SK-N-SH (cell line): ENCODE measurements around the gene FGF23. TPM values are rescaled to one million over a fixed set of nuclear protein-coding genes. Genes with fewer than 3 reads are reported as not detected.

ENCODE experiments used
- CTCF ChIA-PET: fragments of 300-600, 350-600 bp; formaldehyde crosslinking; extraction: SDS; loops from one replicate; lab custom pipeline; 2021; lab: Yijun Ruan, JAX
- POLR2A ChIA-PET: fragments of 350-600 bp; sonication (Branson Sonifier 250); formaldehyde crosslinking; extraction: SDS; loops from one replicate; lab custom pipeline; 2020; ENCODE audit warnings: antibody characterized with exemption, inconsistent platforms; lab: Yijun Ruan, JAX
- DNase-seq: peaks from one replicate; pipeline ENCODE4 v3.0.0; 2012
- H2AFZ ChIP-seq: fragments of 200-600 bp; sonication (generic); 2 replicates; pipeline ENCODE4 v1.8.1; 2016; ENCODE audit warnings: antibody characterized with exemption, mild to moderate bottlenecking, low read depth
- H3F3A ChIP-seq: fragments of 200-600 bp; sonication (generic); replicated peaks from 2 replicates; pipeline ENCODE3; 2016; ENCODE audit warnings: antibody characterized with exemption, mild to moderate bottlenecking; ENCODE audit not compliant: insufficient read depth
- H3K27ac ChIP-seq, 2 experiments: fragments of 200-500 bp in 1 of 2; fragments of 200-600 bp in 1 of 2; sonication (Bioruptor generic) in 1 of 2; sonication (generic), shearing (Covaris generic) in 1 of 2; 2 replicates each; pipeline versions ENCODE4 v1.5.1 to v1.6.1; 2014 to 2016; ENCODE audit warnings: low read depth in 2 of 2, inconsistent platforms in 1 of 2, low read length in 1 of 2, mild to moderate bottlenecking in 1 of 2, mixed read lengths in 1 of 2
- H3K27me3 ChIP-seq: fragments of 200-600 bp; sonication (generic), shearing (Covaris generic); 2 replicates; pipeline ENCODE4 v1.6.1; 2016; ENCODE audit warnings: mixed run types; ENCODE audit not compliant: insufficient read depth
- H3K36me3 ChIP-seq, 2 experiments: fragments of 200-500 bp in 1 of 2; fragments of 200-600 bp in 1 of 2; sonication (Bioruptor generic) in 1 of 2; sonication (generic) in 1 of 2; replicated peaks in 1 of 2; 2 replicates each; pipeline versions ENCODE3 to v1.5.1; 2014 to 2016; ENCODE audit warnings: low read length in 1 of 2, mild to moderate bottlenecking in 1 of 2; ENCODE audit not compliant: insufficient read depth in 2 of 2, control insufficient read depth in 1 of 2
- H3K4me1 ChIP-seq, 2 experiments: fragments of 200-500 bp in 1 of 2; fragments of 200-600 bp in 1 of 2; sonication (Bioruptor generic) in 1 of 2; sonication (generic), shearing (Covaris generic) in 1 of 2; 2 replicates each; pipeline versions ENCODE4 v1.5.1 to v1.6.1; 2014 to 2016; ENCODE audit warnings: low read depth in 1 of 2, low read length in 1 of 2, mixed run types in 1 of 2; ENCODE audit not compliant: insufficient read depth in 2 of 2, control insufficient read depth in 1 of 2
- H3K4me2 ChIP-seq: fragments of 200-600 bp; sonication (generic), shearing (Covaris generic); 2 replicates; pipeline ENCODE4 v1.6.1; 2017; ENCODE audit warnings: mixed run types
- H3K4me3 ChIP-seq, 2 experiments: fragments of 200-500 bp in 1 of 2; fragments of 200-600 bp in 1 of 2; sonication (Bioruptor generic) in 1 of 2; sonication (generic), shearing (Covaris generic) in 1 of 2; 2 replicates each; pipeline versions ENCODE4 v1.5.1 to v1.8.1; 2014 to 2016; ENCODE audit warnings: low read depth in 2 of 2, inconsistent platforms in 1 of 2, low read length in 1 of 2, mild to moderate bottlenecking in 1 of 2, mixed read lengths in 1 of 2, moderate library complexity in 1 of 2
- H3K79me2 ChIP-seq: fragments of 200-600 bp; sonication (generic); 2 replicates; pipeline ENCODE4 v1.8.1; 2017; ENCODE audit warnings: mild to moderate bottlenecking; ENCODE audit not compliant: insufficient read depth
- H3K9ac ChIP-seq: fragments of 200-600 bp; sonication (generic); 2 replicates; pipeline ENCODE4 v1.6.1; 2017; ENCODE audit warnings: mixed run types
- H3K9me2 ChIP-seq: fragments of 200-600 bp; sonication (generic); 2 replicates; pipeline ENCODE4 v1.6.1; 2017; ENCODE audit warnings: mixed run types
- H3K9me3 ChIP-seq: fragments of 200-600 bp; sonication (generic); 2 replicates; pipeline ENCODE4 v1.6.1; 2017; ENCODE audit warnings: mixed run types, mild to moderate bottlenecking, moderate library complexity
- H4K20me1 ChIP-seq: fragments of 200-600 bp; sonication (generic); 2 replicates; pipeline ENCODE4 v1.6.1; 2017; ENCODE audit warnings: mild to moderate bottlenecking, mixed run types; ENCODE audit not compliant: insufficient read depth
- CTCF ChIP-seq: fragments of 200-600 bp; sonication (generic); IDR thresholded peaks from 2 replicates; pipeline ENCODE4 v1.6.1; 2017; ENCODE audit warnings: antibody characterized with exemption, mild to moderate bottlenecking, moderate library complexity
- FOXJ3 ChIP-seq: sonication (generic); formaldehyde crosslinking; IDR thresholded peaks from 2 replicates; pipeline ENCODE4 v1.5.1; 2020; ENCODE audit warnings: mild to moderate bottlenecking, missing genetic modification reagents
- GABPA ChIP-seq: IDR thresholded peaks from 2 replicates; pipeline ENCODE4 v1.4.0; 2012; ENCODE audit warnings: low read depth, mild to moderate bottlenecking
- GATA2 ChIP-seq: sonication (generic); formaldehyde crosslinking; IDR thresholded peaks from 2 replicates; pipeline ENCODE4 v1.5.0; 2020; ENCODE audit warnings: mild to moderate bottlenecking, missing genetic modification reagents
- JUND ChIP-seq: IDR thresholded peaks from 2 replicates; pipeline ENCODE4 v1.4.0; 2012
- MEF2A ChIP-seq: IDR thresholded peaks from 2 replicates; pipeline ENCODE4 v1.4.0; 2012; ENCODE audit warnings: low read depth, borderline replicate concordance
- MXI1 ChIP-seq: IDR thresholded peaks from 2 replicates; pipeline ENCODE4 v1.6.1; 2012; ENCODE audit warnings: mild to moderate bottlenecking, low read depth, low read length, improper control_type of control experiment
- NRF1 ChIP-seq: IDR thresholded peaks from 2 replicates; pipeline ENCODE4 v1.6.1; 2012; ENCODE audit warnings: low read depth, mild to moderate bottlenecking, low read length
- POLR2AphosphoS5 ChIP-seq: IDR thresholded peaks from 2 replicates; pipeline ENCODE4 v1.6.1; 2012; ENCODE audit warnings: low read depth, low read length
- RCOR1 ChIP-seq: fragments of 150-350 bp; IDR thresholded peaks from 2 replicates; pipeline ENCODE4 v1.6.1; 2017; ENCODE audit warnings: antibody characterized with exemption, low read length
- REST ChIP-seq: IDR thresholded peaks from 2 replicates; pipeline ENCODE4 v1.6.1; 2012; ENCODE audit warnings: mild to moderate bottlenecking, low read depth, low read length, moderate library complexity
- RXRA ChIP-seq: IDR thresholded peaks from 2 replicates; pipeline ENCODE4 v1.4.0; 2012; ENCODE audit warnings: low read depth, mild to moderate bottlenecking, borderline replicate concordance
- TAF1 ChIP-seq: IDR thresholded peaks from 2 replicates; pipeline ENCODE4 v1.6.1; 2012; ENCODE audit warnings: low read depth, mild to moderate bottlenecking, low read length, moderate library complexity, borderline replicate concordance
- TCF12 ChIP-seq: IDR thresholded peaks from 2 replicates; pipeline ENCODE4 v1.4.0; 2012
- TEAD4 ChIP-seq: IDR thresholded peaks from 2 replicates; pipeline ENCODE4 v1.4.0; 2012; ENCODE audit warnings: mild to moderate bottlenecking, borderline replicate concordance; ENCODE audit not compliant: insufficient read depth
- USF2 ChIP-seq: fragments of 150-350 bp; IDR thresholded peaks from 2 replicates; pipeline ENCODE4 v1.6.1; 2017; ENCODE audit warnings: antibody characterized with exemption, low read length, low read depth, borderline replicate concordance
- YY1 ChIP-seq: IDR thresholded peaks from 2 replicates; pipeline ENCODE4 v1.4.0; 2012; ENCODE audit warnings: low read depth, mild to moderate bottlenecking
- ZBTB33 ChIP-seq: IDR thresholded peaks from 2 replicates; pipeline ENCODE4 v1.4.0; 2012; ENCODE audit warnings: low read depth, borderline replicate concordance
- WGBS: methylation state at CpG from one replicate; pipeline ENCODE4 v1.1.6; 2017; ENCODE audit warnings: low lambda C conversion rate; 5-methylcytosine and 5-hydroxymethylcytosine counted together
- polyA plus RNA-seq, 3 experiments: library from polyadenylated mRNA; depleted of rRNA; stranded (reverse); fragments of >200 nt; gene quantifications; 2 replicates each; pipeline ENCODE4 v1.2.3, GENCODE V29; 2012
- TF ChIP-seq, protein P1 (sequence below): IDR thresholded peaks from 2 replicates; pipeline ENCODE4 v1.4.0; 2012; ENCODE audit warnings: low read depth
- TF ChIP-seq, protein P2 (sequence below): fragments of 150-350 bp; IDR thresholded peaks from 2 replicates; pipeline ENCODE4 v1.6.1; 2016; ENCODE audit warnings: mild to moderate bottlenecking, low read depth, low read length

FGF23 gene
- polyA plus RNA-seq, 1 of the 3 experiments (the other 2 are of a cell fraction) = not detected

GRCh38 chr12:4388032-4388431 is 8.5 kb upstream of the FGF23 start:
- Histone ChIP-seq H3K9ac (no peak overlapping the region), H3K9me3 (no peaks in the 10 kb centered on the region), H3F3A (no peaks in the 10 kb centered on the region), H3K36me3 (no peaks in the 10 kb centered on the region), H3K4me3 (no peak overlapping the region), H2AFZ (no peak overlapping the region), H3K27ac (no peak overlapping the region), H3K27me3 (no peaks in the 10 kb centered on the region; the same call in 1 of the 2 replicates), H3K4me2 (no peak overlapping the region), H4K20me1 (no peaks in the 10 kb centered on the region), H3K79me2 (no peaks in the 10 kb centered on the region), H3K4me1 (peaks cover 0 to 24% of the 10 kb centered on the region in 2 experiments; a peak in 2 of 4 replicates), H3K9me2 (no peaks in the 10 kb centered on the region)
- TF ChIP-seq GATA2 (no peak), RCOR1 (no peak), CTCF (no peak), TEAD4 (no peak), ZBTB33 (no peak), MXI1 (no peak), JUND (no peak), USF2 (no peak), RXRA (no peak), TCF12 (no peak), MEF2A (no peak), TAF1 (no peak), YY1 (no peak), REST (no peak), NRF1 (no peak), FOXJ3 (CRISPR knock-in tag) (no peak), GABPA (no peak), POLR2AphosphoS5 (no peak)
- TF ChIP-seq, protein P1, sequence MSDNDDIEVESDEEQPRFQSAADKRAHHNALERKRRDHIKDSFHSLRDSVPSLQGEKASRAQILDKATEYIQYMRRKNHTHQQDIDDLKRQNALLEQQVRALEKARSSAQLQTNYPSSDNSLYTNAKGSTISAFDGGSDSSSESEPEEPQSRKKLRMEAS = no peak
- TF ChIP-seq, protein P2, sequence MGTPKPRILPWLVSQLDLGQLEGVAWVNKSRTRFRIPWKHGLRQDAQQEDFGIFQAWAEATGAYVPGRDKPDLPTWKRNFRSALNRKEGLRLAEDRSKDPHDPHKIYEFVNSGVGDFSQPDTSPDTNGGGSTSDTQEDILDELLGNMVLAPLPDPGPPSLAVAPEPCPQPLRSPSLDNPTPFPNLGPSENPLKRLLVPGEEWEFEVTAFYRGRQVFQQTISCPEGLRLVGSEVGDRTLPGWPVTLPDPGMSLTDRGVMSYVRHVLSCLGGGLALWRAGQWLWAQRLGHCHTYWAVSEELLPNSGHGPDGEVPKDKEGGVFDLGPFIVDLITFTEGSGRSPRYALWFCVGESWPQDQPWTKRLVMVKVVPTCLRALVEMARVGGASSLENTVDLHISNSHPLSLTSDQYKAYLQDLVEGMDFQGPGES = no peak
- 53% methylated on average over 1 of the region's 1 CpG for WGBS
- no peak for DNase-seq
- ChIA-PET POLR2A (no interaction called here), CTCF (interaction anchor here (1.2 kb wide), 1 partner anchor 34 kb away, joined by 3 read pairs; no protein-coding TSS in a partner anchor)
